CD4-positive, alpha-beta T cell treated with Interferon gamma for 1 hour (primary cell): Measurements from ENCODE around the gene FCHSD2.

Experiments used
- DNase-seq: peaks from one replicate; pipeline ENCODE4 v3.0.0-alpha.2; 2020

Gene FCHSD2

DNA sequence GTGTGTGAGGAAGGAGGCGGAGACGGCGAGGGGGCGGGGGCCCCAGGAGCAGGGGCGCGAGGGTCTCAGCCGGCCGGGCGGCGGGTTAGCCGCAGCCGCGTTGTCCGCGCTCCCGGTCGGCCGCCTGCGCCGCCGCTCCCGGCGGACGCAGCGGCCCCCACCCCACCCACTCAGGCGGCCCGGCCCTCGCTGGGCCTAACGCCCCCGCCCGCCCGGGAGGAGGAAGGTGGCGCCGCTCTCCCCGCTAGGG lies at the start of gene FCHSD2:
TSS of gene FCHSD2 (minus strand) at position 191 of the 250 bp plus-strand sequence. CDS start 441 bp downstream, outside the sequence.
- DNase-seq, result no peak

DNA sequence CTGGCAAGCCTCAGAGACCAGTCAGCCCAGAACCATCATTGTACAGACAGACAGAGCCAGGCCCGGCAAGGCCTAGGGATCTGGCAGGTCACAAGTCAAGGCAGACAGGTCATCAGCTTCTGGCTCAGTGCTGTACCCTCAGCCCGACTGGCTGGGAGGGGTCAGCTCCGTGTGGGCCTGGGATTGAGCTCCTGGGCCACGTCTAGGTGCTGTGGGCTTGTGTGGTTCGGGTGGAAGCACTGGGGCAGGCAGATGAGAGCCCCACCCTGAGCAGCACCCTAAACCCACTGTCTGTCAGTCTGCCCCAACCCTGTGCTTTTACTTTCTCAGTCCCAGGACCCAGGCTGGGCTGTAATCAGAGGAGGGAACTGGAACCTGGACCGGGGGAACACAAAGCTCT lies 49.0 kb upstream of the FCHSD2 start:
- DNase-seq, result no peak

DNA sequence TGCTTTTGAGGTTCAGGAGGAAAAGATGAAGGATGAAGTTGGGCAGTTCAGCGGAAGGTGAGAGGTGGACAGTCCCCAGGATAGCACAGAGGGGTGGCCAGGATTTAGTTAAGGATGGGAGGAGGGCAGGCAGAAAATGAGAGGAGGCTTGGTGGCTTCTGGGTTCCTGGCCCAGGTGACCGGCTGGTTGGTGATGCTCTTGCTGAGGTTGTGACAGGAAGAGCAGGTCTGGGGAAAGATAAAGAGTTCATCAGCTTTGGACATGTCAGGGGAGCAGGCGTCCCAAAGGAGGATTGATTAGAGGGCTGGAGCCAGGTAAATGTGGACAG lies 48.4 kb upstream of the FCHSD2 start:
- no peak for DNase-seq

DNA sequence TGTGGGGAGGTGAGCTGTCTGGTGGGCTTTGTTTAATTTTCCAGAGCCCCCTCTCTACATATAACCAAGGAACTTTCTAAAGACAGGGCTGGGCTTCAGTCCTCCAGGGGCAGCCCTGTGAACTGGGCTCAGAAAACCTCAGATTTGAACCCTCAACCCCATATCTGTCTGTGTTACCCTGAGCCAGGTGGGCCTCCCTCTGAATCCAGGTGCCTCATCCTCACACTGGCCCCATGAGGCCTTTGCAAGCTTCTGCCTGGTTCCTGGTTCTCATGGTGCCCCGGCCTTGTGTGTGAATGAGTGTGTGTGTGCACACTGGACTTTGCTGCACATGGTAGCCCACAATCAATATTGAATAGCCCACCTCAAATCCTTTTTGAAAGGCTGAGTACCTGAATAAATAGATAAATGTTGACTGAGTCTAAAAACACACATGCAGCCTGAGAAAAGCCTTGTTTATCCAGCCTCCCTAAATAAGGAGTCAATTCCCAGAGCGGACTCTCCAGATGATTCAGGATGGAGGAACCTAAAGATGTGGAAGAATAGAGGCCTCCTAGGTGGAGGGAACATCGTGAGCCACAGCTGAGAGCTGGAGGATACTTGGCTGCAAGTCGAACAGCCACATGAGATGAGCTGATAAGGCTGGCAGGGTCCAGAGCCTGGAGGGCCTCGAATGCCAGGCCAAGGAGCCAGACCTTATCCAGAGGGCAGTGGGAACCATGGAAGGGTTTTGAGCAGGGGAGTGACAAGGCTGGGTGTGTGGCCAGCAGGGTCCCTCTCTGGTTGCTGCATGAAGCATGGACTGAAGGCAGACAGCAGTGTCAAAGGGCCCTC lies 47.8 kb upstream of the FCHSD2 start:
- DNase-seq, result no peak

DNA sequence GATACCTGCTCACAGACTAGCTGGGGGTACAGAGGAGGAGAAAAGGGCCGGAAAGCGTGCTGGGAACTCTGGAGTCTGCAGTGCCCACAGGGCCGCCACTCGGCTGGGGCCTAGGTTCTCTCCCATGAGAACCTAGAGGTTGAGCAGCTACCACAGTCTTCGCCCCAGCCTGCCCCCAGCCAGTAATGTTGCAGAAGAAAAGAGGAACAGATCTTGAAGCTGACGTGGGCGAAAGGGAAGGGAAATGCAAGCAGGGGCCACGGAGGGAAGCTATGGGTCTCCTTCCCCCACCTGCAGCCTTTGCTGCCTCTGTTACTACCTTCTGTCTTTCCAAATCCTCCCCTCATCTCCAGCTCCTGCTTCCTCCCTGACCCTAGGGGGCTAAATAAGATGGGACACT lies 47.2 kb upstream of the FCHSD2 start:
- peak; percentile 73 for DNase-seq

DNA sequence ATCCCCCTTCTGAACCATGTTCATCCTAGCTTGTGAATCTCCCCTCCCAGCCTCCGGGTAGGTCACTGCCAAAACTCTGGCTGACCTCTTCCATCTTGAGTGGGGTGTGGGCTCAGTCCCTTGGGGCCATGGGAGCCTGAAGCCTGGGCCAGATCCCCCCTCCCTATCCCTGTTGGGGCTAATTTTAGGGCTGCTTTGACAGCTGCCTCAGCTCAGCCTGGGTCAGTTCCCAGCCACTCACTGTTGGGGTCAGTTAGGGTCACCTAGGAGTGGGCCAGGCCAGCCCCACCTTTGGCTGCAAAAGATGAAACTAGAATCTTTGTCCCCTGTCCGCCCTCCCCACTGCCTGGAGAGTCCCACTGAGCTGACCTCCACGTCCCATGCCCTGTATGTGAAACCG lies 46.2 kb upstream of the FCHSD2 start:
- DNase-seq, result no peak

DNA sequence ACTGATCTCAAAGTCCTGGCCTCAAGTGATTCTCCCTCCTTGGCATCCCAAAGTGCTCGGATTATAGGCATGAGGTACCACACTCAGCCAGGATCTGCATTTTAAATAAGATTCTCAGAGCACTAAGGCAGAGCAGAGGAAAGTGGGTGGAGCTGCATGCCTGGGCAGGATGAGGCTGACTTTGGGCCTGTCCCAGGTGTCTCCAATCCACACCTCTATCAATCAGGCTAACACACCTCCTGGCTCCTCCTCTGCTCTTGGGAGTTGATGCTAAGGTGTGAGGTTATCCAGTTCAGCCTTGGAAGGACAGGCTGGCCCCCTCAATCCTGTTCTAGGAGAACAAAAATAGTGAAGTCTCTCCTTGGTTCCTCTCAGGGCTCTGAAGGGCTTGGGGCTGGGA lies 45.7 kb upstream of the FCHSD2 start:
- DNase-seq, result no peak

DNA sequence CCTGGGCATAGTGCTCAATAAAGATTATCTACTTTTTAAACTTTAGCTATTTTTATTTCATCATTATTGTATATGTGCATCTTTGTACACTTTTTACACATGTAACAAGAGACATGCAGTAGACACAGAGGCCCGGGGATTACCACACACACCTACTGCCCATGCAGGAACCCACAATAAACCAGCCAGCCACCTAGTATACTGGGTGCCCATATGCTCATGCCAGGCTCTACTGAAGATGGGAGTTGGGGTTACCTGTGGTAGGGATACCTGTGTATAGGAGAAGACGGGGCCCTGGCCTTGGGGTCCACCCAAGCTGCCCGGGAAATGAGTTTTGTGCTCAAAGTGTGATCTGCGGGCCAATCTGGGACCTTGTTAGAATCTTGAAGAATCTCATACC lies 44.8 kb upstream of the FCHSD2 start:
- DNase-seq, result no peak

DNA sequence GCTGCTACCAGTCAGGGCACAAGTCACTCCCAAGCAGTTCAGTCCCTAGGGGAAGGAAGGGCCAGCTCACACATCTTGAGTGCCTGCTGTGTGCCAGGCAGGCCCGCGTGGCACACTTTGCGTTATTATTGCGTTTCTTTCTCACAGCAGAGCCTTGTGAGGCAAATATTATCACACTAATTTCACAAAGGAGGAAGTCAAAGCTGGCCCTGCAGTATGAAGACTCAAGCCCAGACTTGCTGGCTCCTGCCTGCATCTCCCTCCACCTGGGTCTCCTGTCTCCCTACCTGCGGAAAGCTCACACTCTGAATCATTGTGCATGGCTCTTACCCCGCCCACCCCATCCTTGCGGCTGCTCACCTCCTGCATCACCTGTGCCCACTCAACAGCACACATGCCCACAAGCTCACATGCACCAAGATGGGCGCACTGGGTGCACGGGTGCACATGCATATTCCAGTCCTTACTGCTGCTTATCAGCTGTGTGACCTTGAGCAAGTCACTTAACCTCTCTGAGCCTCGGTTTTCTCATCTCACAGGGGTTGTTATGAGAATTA lies 44.3 kb upstream of the FCHSD2 start:
- no peak for DNase-seq

DNA sequence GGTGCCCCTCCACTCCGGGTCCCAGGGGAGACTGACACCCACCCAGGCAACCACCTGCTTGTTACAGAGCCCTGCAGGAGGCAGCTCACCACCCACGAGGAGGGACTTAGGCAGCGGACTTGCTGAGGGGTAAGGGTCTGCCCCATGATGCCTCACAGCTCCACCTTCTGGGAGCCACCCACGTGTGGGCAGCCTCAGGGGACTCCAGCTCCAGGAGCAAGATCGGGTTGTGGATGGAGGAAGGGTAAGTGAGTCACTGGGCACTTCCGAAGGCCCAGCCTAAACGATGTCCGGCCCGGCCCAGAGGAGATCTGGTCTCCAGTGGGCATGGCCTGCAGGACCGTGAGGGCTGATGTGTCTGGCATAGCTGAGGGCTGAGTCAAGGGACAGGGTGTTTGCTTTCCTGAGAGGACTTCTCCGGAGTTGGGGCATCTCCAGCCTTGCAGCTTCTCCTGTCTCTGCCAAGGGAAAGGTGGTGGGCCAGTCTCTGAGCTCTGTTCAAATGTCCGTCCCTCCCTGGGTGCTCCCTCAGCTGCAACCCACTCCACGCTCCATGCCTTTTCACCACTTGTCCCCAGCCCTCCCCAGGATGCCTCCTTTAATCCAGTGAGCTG lies 43.7 kb upstream of the FCHSD2 start:
- no peak for DNase-seq

DNA sequence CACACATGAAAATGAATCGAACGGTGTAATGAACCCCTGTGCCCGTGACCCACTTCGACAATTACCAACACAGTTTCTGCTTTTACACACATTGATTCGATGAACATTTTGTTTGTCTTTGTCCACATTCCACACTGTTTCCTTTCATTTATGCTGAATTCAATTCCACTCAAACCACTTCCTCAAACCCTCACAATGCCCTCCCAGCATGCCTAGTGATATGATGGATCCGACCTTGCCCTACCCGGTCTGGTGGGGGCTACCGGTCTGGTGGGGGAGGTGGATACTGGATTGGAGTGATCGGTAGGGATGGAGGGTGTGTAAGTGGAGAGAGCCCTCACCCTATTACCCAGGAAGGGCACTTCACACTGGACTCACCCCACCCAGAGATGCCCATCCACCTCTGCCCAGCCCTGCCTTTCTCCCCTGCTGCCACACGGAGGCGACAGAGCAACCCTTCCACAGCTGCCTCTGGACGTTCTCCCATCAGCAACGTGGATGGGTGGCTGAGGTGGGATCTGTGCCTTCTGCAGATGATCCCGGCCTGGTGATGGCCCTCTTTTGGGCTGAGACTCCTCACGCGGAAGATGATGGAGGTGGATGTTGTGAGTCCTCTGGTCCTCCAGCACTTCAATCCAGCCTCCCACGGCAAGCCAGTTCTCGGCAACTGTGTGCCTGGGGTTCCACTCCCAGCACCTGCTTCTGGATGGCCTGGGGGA lies 43.0 kb upstream of the FCHSD2 start:
- peak; percentile 52 for DNase-seq

DNA sequence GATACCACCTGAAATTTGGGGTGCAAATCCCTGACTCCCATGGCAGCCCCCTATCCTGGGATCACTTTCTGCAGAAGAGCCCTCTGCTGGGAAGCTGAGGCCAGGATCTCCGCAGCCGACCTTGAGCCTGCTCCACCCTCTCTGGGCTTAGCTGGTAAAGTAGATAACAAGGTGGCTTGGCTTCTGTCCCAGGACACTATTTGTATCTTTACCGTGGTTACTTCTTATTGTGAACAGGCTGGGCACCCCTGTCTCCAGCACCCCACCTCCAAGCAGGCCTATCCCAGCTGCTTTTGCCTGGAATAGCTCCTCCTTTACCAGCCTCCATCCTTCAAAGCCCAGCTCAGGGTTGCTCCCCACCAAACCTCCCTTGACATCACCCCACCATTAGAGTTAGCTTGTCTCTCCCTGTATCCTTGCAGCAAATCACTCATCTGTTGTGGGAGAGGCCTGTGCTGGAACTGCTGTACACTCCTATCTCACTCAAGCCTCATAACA lies 40.8 kb upstream of the FCHSD2 start:
- no peak for DNase-seq

DNA sequence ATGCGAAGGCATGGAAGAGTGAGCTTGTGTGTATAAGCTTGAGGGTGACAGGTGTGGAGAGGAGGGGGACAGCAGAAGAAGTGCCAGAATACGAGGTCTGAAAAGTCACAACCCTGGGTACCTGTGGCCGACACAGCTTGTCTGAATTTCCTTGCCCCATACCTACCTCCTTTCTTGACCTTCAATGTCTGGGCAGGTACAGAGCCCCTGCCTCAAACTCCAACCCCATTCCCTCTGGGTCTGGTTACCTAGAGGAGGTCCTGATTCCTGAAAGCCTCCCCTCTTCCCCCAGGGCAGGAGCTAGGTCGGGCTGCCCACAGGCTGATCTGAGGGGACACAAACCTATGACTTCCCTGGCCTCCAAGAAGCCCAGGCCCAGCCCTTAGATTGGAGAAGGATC lies 36.6 kb upstream of the FCHSD2 start:
- DNase-seq, result no peak

DNA sequence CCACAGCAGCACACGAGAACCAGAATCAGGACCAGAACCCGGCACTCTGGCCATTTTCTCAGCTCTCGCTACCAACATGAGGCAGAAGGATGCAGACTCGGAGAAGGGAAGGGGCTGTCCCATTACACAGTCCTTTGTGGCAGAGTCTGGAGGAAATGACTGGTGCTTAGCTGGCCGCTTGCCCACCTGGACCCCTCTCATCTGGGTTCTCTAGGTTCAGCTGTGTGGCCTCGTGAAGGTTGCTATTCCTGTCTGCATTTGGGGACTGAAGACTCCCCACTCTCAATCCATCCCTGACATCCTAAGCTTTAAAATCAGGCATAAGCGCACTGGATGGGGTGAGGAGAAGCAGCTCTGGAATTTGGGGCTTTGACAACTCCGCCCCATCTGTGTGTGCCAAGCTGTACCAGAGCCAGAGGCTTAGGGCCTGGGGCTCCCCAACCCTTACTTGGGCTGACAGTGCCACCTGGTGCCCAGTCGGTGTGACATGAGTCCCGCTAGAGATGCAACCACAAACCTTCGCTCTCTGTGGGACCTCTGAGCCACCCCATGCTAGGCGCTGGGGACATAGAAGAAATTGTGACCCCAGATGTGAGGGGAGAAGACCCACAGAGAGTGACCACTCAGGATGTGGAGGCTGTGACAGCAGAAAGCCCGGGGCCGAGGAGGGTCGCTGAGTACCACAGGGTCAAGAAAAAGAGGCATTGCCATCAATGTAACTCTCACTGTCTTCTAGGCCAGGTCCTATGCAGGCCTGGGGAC lies 35.8 kb upstream of the FCHSD2 start:
- DNase-seq, result peak; percentile 82

DNA sequence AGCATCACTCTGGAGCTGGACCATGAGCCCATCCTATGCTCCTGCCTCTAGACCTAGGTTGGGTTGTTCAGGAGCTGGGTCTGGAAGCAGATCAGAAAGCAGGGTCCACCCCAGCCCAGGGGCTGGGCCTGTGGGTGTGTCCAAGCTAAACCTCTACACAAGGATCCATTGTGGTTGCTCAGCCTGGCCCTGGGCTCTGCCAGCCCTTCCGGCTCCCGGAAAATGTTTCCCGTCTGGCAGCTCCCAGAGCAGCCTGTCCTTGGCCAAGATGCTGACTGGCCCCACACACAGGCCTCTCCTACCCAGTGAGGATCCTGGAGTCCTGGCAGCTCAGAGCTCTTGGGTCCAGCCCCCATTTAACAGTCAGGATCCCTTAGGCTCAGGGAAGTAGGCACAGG lies 35.3 kb upstream of the FCHSD2 start:
- DNase-seq, result no peak

DNA sequence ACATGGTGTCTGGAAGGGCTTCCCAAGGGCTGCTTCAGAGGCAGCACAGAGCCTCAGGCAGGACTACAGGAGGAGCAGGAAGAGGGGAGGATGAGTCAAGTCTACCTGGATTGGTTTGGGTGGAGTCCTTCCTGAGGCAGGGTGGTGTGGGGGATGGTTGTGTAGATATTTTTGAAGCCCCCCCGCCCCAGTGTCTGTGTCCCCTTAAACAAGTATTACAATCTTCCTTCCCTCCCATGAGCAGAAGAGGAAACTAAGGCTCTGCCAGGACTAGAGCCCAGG lies 34.7 kb upstream of the FCHSD2 start:
- no peak for DNase-seq

DNA sequence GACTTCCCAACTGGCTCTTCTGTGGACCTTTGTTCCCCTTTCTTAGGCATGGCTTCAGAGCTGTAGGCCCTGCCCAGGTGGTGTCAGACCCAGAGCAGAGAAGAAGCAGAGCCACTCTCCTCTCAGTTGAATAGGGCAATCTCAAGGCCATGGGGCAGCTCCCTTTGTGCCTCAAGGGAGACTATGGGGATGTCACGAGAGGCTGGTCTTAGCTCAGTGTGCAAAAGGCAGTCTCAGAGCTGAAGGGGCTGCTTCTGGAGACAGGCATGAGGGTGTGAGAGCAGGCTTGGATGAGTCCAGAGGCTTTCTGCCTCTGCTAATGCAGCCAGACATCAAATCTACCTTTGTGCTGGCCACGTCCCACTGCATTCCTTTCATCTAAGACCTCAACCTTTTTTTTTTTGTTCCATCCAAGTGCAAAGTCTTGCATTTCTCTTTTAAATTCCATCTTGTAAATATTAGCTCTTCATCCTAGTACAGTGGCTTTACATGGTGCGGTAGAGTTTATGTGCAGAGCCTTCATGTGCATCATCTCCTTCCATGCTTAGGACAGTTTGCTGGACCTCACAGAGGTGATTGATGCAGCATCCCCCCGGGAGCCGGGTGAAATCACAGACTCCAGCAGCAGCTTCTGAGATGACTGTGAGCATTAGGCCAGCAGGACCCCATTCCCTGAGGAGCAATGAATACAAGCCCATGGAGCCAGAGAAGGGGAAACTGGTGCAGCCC lies 34.2 kb upstream of the FCHSD2 start:
- DNase-seq, result no peak

DNA sequence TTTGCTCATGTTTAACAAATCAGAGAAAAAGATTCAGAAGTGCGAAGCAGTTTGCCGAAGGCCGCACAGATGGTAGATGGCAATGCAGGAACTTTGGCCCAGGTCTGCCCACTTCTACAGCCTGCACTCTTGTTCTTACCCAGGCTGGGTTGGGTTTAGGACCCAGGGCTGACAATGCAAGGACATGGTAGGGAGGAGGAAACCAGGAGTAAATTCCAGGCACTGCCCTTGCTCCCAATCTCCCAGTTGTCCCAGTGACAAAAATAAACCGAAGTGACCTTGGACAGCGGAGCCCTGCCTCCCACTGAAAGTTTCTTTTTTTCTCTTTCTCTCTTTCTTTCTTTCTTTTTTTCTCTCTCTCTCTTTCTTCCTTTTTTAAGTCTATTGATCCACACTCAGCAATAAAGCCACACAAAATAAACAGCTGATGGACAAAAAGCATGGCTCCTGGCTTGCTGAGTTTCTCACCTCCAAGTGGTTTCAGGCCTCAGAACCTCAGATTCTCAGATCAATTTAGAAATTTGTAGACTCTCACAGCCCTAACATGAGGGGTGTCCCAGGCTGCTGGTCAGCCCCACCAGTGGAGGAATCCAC lies 33.5 kb upstream of the FCHSD2 start:
- no peak for DNase-seq

DNA sequence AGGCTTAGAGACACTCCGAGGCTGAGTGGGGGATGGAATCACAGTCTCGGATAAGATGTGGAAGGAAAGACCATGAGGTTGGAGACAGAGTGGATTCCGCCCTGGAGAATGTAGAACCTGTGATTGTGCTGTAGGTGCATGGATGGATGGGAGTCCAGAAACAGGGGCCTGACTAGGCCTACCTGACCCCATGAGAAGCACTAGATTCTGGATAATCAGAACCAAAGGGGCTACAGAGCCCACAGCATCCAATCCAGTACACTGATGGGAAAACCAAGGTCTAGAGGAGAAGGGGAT lies 32.3 kb upstream of the FCHSD2 start:
- DNase-seq, result no peak

DNA sequence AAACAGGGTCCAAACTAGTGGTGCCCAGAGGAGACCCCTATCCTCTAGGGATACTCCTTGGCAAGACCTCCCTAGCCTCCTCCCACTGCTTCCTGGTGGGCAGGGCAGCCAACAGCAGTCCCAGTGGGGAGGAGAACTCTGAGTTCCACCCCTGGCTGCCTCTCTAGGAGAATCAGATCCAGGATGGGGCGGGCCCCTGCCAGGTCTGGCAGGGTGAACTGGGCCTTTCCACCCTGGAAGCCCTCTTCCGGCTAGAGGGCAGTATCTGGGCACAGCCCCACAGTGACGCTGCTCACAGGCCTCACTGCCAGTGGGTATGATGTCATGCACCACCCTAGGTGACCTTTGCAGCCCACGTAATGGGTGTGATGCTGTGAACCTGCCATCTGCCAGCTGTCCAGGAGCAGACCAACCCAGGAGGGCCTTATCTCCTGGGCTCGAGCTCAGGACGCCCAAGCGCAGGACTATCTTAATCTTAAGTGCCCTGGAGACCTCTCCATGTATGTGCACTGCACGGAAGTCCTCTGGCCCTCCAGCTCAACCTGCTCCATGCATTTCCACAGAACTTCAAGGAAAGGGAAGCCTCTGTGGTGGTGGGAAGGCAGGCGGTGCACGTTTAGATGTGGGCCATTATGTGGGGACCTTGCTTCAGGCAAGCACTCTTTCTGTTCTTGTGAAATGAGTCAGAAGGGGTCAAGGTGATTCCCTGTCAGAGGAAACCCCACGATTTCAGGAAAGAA lies 31.8 kb upstream of the FCHSD2 start:
- DNase-seq, result no peak

DNA sequence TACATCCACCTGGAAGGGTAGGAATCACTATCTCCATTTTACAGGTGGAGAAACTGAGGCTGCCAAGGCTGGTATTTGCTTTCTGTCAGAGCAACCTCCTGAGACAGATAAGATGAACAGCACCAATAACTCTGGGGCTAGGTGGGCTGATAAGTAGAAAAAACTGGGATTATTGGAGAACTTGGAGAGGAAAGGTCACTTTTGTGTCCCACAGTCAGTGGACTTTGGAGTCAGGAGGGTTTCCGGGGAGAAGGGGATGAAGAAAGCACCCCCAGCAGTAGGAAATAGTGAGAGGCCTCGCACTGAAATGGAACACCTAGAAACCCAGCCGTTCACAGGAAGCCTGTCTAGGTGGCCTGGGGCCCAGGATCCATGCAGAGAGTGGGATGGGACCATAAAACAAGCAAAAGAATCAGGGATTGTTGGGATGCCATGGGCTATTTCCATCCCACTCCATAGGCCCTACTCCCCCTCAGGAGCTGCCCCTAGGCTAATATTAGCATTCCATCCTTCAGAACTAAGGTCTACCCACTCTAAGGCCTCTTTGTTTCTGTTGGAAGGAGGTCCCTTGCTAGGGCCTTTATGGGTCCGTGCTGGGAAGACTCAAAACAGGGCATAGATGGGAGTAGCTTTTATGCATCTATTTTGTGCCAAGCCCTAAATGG lies 31.0 kb upstream of the FCHSD2 start:
- DNase-seq, result no peak
